GM23338 (cell line): Measurements from ENCODE around the gene GRIK2. TPM values are rescaled to one million over a fixed set of nuclear protein-coding genes. Genes with fewer than 3 reads are reported as not detected.

Source experiments
- ATAC-seq: fragments of 200-7000 bp; cut with Tn5 transposase; 3 replicates; pipeline ENCODE4 v1.9.1; 2020
- DNase-seq: peaks from one replicate; pipeline ENCODE4 v3.0.0-alpha.2; 2015; ENCODE audit warnings: low spot score
- H2AFZ ChIP-seq: fragments of 200-600 bp; sonication (generic); 2 replicates; pipeline ENCODE4 v1.8.0; 2016; ENCODE audit warnings: antibody characterized with exemption, mild to moderate bottlenecking, moderate library complexity
- H3F3A ChIP-seq: fragments of 200-600 bp; sonication (generic); replicated peaks from 2 replicates; pipeline ENCODE4 v1.8.0; 2017; ENCODE audit warnings: antibody characterized with exemption, mixed run types, low read depth
- H3K27ac ChIP-seq: fragments of 200-600 bp; sonication (generic); 2 replicates; pipeline ENCODE4 v1.6.1; 2016; ENCODE audit warnings: low read depth
- H3K27me3 ChIP-seq: fragments of 200-600 bp; sonication (generic); 2 replicates; pipeline ENCODE4 v1.8.0; 2016; ENCODE audit warnings: mild to moderate bottlenecking, mixed run types, moderate library complexity; ENCODE audit not compliant: insufficient read depth
- H3K36me3 ChIP-seq: fragments of 200-600 bp; sonication (generic); 2 replicates; pipeline ENCODE4 v1.8.0; 2016; ENCODE audit warnings: mild to moderate bottlenecking; ENCODE audit not compliant: insufficient read depth
- H3K4me1 ChIP-seq: fragments of 200-600 bp; sonication (generic); 2 replicates; pipeline ENCODE4 v1.8.0; 2016; ENCODE audit warnings: mild to moderate bottlenecking, moderate library complexity; ENCODE audit not compliant: insufficient read depth
- H3K4me2 ChIP-seq: fragments of 200-600 bp; sonication (generic); 2 replicates; pipeline ENCODE4 v1.7.1; 2017; ENCODE audit warnings: mixed run types
- H3K4me3 ChIP-seq: fragments of 200-600 bp; sonication (generic); 2 replicates; pipeline ENCODE4 v1.6.1; 2016; ENCODE audit warnings: mixed run types
- H3K79me2 ChIP-seq: fragments of 200-600 bp; sonication (generic); replicated peaks from 2 replicates; pipeline ENCODE4 v1.8.0; 2017; ENCODE audit warnings: mild to moderate bottlenecking; ENCODE audit not compliant: insufficient read depth
- H3K9me2 ChIP-seq: fragments of 200-600 bp; sonication (generic); 2 replicates; pipeline ENCODE4 v1.8.0; 2017; ENCODE audit not compliant: insufficient read depth
- H4K20me1 ChIP-seq: fragments of 200-600 bp; sonication (generic); replicated peaks from 2 replicates; pipeline ENCODE4 v1.8.0; 2017; ENCODE audit warnings: mild to moderate bottlenecking; ENCODE audit not compliant: insufficient read depth
- H3K27ac Mint-ChIP-seq: 2 replicates; pipeline ENCODE4 v1.8.0; 2020; ENCODE audit warnings: inconsistent platforms, mild to moderate bottlenecking, moderate library complexity, mixed read lengths
- H3K27me3 Mint-ChIP-seq: 3 replicates; pipeline ENCODE4 v1.8.0; 2022; ENCODE audit warnings: low read depth, mild to moderate bottlenecking, moderate library complexity, mixed read lengths, inconsistent platforms; ENCODE audit not compliant: insufficient read depth, poor library complexity
- H3K36me3 Mint-ChIP-seq: 3 replicates; pipeline ENCODE4 v1.8.0; 2021; ENCODE audit warnings: low read depth, mild to moderate bottlenecking, inconsistent platforms, moderate library complexity, mixed read lengths
- H3K4me1 Mint-ChIP-seq: 3 replicates; pipeline ENCODE4 v1.8.0; 2020; ENCODE audit warnings: mild to moderate bottlenecking, inconsistent platforms, mixed read lengths
- H3K4me3 Mint-ChIP-seq: 3 replicates; pipeline ENCODE4 v1.8.0; 2021; ENCODE audit warnings: moderate library complexity, mild to moderate bottlenecking, inconsistent platforms, mixed read lengths
- H3K9me3 Mint-ChIP-seq: 3 replicates; pipeline ENCODE4 v1.8.0; 2020; ENCODE audit warnings: moderate library complexity, mild to moderate bottlenecking, inconsistent platforms, mixed read lengths
- CREB1 ChIP-seq: fragments of 250-450 bp; sonication (Bioruptor Pico); IDR thresholded peaks from 2 replicates; pipeline ENCODE4 v1.5.0; 2020; ENCODE audit warnings: low read depth, mild to moderate bottlenecking, moderate library complexity
- CTCF ChIP-seq, 2 experiments: fragments of 200-600 bp in 1 of 2; sonication (generic) in 1 of 2; conservative IDR thresholded peaks; 2 replicates each; pipeline versions ENCODE4 v1.5.1 to v1.6.1; 2016 to 2017; ENCODE audit warnings: antibody characterized with exemption in 2 of 2, low read depth in 2 of 2, mild to moderate bottlenecking in 2 of 2, moderate library complexity in 1 of 2
- EZH2 ChIP-seq: fragments of 200-600 bp; sonication (generic); IDR thresholded peaks from one replicate; pipeline ENCODE4 v1.8.0; 2017; ENCODE audit warnings: antibody characterized with exemption, mild to moderate bottlenecking, low read depth; ENCODE audit not compliant: unreplicated experiment
- STAT1 ChIP-seq: IDR thresholded peaks from one replicate; pipeline ENCODE4 v1.6.1; 2016; ENCODE audit warnings: antibody characterized with exemption; ENCODE audit not compliant: unreplicated experiment
- ZNF114 ChIP-seq: fragments of 250-450 bp; sonication (Bioruptor Pico); IDR thresholded peaks from 2 replicates; pipeline ENCODE4 v1.5.0; 2020; ENCODE audit warnings: mild to moderate bottlenecking, moderate library complexity
- polyA plus RNA-seq: library from polyadenylated mRNA; unstranded; fragments of >200 nt; fragmentation: Nextera tagmentation; extraction: Ambion mirVana; gene quantifications from 2 replicates; pipeline ENCODE4 v1.2.1, GENCODE V29; 2016
- total RNA-seq: library from RNA; depleted of rRNA; stranded (reverse); fragments of >200 nt; shearing (Covaris generic); gene quantifications from 2 replicates; pipeline ENCODE4 v1.2.3, GENCODE V29; 2014
- TF ChIP-seq, protein P1 (sequence below): fragments of 250-450 bp; sonication (Bioruptor Pico); IDR thresholded peaks from 2 replicates; pipeline ENCODE4 v1.5.0; 2020; ENCODE audit warnings: mild to moderate bottlenecking, moderate library complexity

Gene GRIK2
- total and polyA plus RNA-seq, 2 experiments from 2014 or later: 0.73 to 3.0 TPM

DNA sequence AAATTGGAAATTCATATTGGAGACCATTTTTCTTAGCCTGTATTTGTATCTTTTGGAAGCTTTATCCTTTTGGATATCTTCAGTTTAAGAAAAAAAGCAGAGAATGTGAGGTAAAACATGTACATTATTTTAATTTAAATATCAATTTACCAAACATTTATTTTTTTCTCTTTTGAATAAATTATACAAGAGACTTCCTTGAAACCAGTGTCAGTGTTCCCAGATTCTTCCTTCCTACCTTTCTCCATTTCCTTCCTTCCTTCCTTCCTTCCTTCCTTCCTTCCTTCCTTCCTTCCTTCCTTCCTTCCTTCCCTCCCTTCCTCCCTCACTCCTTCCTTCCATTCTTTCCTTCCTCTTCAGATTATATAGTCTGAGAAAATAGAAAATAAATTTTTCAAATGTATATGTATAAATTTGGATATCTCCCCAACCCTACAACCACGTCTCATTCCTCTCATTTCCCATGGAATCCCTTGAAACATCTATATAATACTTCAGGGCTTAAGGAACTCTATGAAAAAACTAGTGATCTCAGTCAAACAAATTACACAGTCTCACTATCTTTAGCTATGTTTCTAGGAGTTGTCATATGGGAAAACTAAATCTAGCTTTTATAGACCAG is 528.4 kb downstream of the GRIK2 start:
- H3K79me2 ChIP-seq: no peaks in the 10 kb centered on the region
- DNase-seq (no peak), ATAC-seq (no peak)
- H3F3A ChIP-seq: no peaks in the 10 kb centered on the region
- TF ChIP-seq CTCF (conservative IDR thresholded peaks at IDR 0.05; ENCODE audit: low read depth in 2 of 2) (no peak), ZNF114 (CRISPR knock-in tag) (no peak), EZH2 (no peak), CREB1 (CRISPR knock-in tag) (no peak), STAT1 (no peak)
- TF ChIP-seq, protein P1, sequence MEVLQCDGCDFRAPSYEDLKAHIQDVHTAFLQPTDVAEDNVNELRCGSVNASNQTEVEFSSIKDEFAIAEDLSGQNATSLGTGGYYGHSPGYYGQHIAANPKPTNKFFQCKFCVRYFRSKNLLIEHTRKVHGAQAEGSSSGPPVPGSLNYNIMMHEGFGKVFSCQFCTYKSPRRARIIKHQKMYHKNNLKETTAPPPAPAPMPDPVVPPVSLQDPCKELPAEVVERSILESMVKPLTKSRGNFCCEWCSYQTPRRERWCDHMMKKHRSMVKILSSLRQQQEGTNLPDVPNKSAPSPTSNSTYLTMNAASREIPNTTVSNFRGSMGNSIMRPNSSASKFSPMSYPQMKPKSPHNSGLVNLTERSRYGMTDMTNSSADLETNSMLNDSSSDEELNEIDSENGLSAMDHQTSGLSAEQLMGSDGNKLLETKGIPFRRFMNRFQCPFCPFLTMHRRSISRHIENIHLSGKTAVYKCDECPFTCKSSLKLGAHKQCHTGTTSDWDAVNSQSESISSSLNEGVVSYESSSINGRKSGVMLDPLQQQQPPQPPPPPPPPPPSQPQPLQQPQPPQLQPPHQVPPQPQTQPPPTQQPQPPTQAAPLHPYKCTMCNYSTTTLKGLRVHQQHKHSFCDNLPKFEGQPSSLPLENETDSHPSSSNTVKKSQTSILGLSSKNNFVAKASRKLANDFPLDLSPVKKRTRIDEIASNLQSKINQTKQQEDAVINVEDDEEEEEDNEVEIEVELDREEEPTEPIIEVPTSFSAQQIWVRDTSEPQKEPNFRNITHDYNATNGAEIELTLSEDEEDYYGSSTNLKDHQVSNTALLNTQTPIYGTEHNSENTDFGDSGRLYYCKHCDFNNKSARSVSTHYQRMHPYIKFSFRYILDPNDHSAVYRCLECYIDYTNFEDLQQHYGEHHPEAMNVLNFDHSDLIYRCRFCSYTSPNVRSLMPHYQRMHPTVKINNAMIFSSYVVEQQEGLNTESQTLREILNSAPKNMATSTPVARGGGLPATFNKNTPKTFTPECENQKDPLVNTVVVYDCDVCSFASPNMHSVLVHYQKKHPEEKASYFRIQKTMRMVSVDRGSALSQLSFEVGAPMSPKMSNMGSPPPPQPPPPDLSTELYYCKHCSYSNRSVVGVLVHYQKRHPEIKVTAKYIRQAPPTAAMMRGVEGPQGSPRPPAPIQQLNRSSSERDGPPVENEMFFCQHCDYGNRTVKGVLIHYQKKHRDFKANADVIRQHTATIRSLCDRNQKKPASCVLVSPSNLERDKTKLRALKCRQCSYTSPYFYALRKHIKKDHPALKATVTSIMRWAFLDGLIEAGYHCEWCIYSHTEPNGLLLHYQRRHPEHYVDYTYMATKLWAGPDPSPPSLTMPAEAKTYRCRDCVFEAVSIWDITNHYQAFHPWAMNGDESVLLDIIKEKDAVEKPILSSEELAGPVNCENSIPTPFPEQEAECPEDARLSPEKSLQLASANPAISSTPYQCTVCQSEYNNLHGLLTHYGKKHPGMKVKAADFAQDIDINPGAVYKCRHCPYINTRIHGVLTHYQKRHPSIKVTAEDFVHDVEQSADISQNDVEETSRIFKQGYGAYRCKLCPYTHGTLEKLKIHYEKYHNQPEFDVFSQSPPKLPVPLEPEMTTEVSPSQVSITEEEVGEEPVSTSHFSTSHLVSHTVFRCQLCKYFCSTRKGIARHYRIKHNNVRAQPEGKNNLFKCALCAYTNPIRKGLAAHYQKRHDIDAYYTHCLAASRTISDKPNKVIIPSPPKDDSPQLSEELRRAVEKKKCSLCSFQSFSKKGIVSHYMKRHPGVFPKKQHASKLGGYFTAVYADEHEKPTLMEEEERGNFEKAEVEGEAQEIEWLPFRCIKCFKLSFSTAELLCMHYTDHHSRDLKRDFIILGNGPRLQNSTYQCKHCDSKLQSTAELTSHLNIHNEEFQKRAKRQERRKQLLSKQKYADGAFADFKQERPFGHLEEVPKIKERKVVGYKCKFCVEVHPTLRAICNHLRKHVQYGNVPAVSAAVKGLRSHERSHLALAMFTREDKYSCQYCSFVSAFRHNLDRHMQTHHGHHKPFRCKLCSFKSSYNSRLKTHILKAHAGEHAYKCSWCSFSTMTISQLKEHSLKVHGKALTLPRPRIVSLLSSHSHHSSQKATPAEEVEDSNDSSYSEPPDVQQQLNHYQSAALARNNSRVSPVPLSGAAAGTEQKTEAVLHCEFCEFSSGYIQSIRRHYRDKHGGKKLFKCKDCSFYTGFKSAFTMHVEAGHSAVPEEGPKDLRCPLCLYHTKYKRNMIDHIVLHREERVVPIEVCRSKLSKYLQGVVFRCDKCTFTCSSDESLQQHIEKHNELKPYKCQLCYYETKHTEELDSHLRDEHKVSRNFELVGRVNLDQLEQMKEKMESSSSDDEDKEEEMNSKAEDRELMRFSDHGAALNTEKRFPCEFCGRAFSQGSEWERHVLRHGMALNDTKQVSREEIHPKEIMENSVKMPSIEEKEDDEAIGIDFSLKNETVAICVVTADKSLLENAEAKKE (CRISPR knock-in tag): no peak
- no peak overlapping the region for H3K27ac ChIP-seq
- H3K9me2 ChIP-seq: no peaks in the 10 kb centered on the region
- H3K4me1 Mint-ChIP-seq: peaks cover 4% of the 10 kb centered on the region; the same call in 2 of the 3 replicates
- no peak overlapping the region for H3K27ac Mint-ChIP-seq
- 0 out of 2 replicates have a peak, but pooled peaks cover 6% of the 10 kb centered on the region for H3K4me1 ChIP-seq
- H3K4me3 ChIP-seq: no peak overlapping the region
- no peaks in the 10 kb centered on the region for H3K9me3 Mint-ChIP-seq
- H3K4me2 ChIP-seq: no peak overlapping the region
- no peak overlapping the region for H3K4me3 Mint-ChIP-seq
- no peaks in the 10 kb centered on the region for H3K36me3 Mint-ChIP-seq
- no peak overlapping the region for H2AFZ ChIP-seq
- no peaks in the 10 kb centered on the region for H3K27me3 ChIP-seq
- H4K20me1 ChIP-seq: no peaks in the 10 kb centered on the region
- H3K36me3 ChIP-seq: no peaks in the 10 kb centered on the region
- H3K27me3 Mint-ChIP-seq: no peaks in the 10 kb centered on the region
